GM19193 (cell line): ENCODE data around the gene ASB13.

Experiments
- POLR2A ChIP-seq: IDR thresholded peaks from 4 replicates; pipeline ENCODE4 v1.6.1; 2011; ENCODE audit not compliant: insufficient read depth, insufficient read length; ENCODE audit errors: extremely low read depth

ASB13 gene

GRCh38 chr10:5599613-5600520 is 66.5 kb downstream of the ASB13 start:
- TF ChIP-seq POLR2A = no peak

GRCh38 chr10:5598085-5598690 is 68.2 kb downstream of the ASB13 start:
- no peak for TF ChIP-seq POLR2A

GRCh38 chr10:5596611-5597341 is 69.6 kb downstream of the ASB13 start:
- TF ChIP-seq POLR2A = no peak

- no peak for TF ChIP-seq POLR2A
These were observed 70.4 kb downstream of the ASB13 start for GRCh38 chr10:5595994-5596471.

- TF ChIP-seq POLR2A = no peak
These were observed 70.8 kb downstream of the ASB13 start for GRCh38 chr10:5595591-5595990.

GRCh38 chr10:5595095-5595494 is 71.3 kb downstream of the ASB13 start:
- no peak for TF ChIP-seq POLR2A

- no peak for TF ChIP-seq POLR2A
These were observed 71.9 kb downstream of the ASB13 start for GRCh38 chr10:5594271-5595049.

- no peak for TF ChIP-seq POLR2A
These were observed 74.3 kb downstream of the ASB13 start for GRCh38 chr10:5592070-5592469.

- no peak for TF ChIP-seq POLR2A
These were observed 75.0 kb downstream of the ASB13 start for GRCh38 chr10:5591336-5591824.

GRCh38 chr10:5590816-5591215 is 75.6 kb downstream of the ASB13 start:
- TF ChIP-seq POLR2A = no peak

- TF ChIP-seq POLR2A = no peak
These were observed 76.5 kb downstream of the ASB13 start for GRCh38 chr10:5589661-5590511.

- TF ChIP-seq POLR2A = no peak
These were observed 77.3 kb downstream of the ASB13 start for GRCh38 chr10:5589011-5589660.
